Activated CD4-positive, alpha-beta T cell treated with anti-CD3 and anti-CD28 coated beads, Interleukin-10, Interleukin-2, amounts not matched to agents 100 ng/mL and 50 ng/mL, durations not matched to agents 16 hours and 8 hours (primary cell): ENCODE measurements around the gene HTT.

Experiments used
- DNase-seq: peaks from one replicate; pipeline ENCODE4 v3.0.0-alpha.2; 2020

HTT gene

DNA sequence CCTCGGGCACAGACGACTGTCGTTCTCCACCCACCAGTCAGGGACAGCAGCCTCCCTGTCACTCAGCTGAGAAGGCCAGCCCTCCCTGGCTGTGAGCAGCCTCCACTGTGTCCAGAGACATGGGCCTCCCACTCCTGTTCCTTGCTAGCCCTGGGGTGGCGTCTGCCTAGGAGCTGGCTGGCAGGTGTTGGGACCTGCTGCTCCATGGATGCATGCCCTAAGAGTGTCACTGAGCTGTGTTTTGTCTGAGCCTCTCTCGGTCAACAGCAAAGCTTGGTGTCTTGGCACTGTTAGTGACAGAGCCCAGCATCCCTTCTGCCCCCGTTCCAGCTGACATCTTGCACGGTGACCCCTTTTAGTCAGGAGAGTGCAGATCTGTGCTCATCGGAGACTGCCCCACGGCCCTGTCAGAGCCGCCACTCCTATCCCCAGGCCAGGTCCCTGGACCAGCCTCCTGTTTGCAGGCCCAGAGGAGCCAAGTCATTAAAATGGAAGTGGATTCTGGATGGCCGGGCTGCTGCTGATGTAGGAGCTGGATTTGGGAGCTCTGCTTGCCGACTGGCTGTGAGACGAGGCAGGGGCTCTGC is 166.5 kb downstream of the HTT start:
- no peak for DNase-seq

DNA sequence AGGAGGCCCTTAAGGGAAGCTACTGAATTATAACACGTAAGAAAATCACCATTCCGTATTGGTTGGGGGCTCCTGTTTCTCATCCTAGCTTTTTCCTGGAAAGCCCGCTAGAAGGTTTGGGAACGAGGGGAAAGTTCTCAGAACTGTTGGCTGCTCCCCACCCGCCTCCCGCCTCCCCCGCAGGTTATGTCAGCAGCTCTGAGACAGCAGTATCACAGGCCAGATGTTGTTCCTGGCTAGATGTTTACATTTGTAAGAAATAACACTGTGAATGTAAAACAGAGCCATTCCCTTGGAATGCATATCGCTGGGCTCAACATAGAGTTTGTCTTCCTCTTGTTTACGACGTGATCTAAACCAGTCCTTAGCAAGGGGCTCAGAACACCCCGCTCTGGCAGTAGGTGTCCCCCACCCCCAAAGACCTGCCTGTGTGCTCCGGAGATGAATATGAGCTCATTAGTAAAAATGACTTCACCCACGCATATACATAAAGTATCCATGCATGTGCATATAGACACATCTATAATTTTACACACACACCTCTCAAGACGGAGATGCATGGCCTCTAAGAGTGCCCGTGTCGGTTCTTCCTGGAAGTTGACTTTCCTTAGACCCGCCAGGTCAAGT is 167.5 kb downstream of the HTT start:
- DNase-seq, result no peak

DNA sequence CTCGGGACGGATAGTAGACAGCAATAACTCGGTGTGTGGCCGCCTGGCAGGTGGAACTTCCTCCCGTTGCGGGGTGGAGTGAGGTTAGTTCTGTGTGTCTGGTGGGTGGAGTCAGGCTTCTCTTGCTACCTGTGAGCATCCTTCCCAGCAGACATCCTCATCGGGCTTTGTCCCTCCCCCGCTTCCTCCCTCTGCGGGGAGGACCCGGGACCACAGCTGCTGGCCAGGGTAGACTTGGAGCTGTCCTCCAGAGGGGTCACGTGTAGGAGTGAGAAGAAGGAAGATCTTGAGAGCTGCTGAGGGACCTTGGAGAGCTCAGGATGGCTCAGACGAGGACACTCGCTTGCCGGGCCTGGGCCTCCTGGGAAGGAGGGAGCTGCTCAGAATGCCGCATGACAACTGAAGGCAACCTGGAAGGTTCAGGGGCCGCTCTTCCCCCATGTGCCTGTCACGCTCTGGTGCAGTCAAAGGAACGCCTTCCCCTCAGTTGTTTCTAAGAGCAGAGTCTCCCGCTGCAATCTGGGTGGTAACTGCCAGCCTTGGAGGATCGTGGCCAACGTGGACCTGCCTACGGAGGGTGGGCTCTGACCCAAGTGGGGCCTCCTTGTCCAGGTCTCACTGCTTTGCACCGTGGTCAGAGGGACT is 168.8 kb downstream of the HTT start:
- DNase-seq, result no peak

DNA sequence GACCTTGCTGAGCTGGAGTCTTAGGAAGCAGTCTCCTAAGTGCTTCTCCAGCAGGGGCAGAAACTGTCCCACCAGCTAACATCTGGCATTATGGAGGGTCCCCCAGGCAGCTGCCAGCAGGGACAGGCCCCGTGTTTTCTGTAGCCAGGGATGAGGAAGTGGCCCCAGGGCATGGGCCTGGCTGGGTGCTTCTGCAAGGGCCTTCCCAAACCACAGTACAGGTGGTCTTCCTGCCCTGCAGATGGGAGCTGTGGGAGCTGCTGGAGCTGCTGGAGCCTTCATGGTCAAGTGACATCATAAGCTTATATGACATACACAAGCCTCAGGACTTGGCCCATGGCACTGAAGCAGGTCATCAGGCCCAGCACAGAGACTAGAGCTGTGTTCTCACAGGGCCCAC is 169.5 kb downstream of the HTT start:
- DNase-seq, result no peak

DNA sequence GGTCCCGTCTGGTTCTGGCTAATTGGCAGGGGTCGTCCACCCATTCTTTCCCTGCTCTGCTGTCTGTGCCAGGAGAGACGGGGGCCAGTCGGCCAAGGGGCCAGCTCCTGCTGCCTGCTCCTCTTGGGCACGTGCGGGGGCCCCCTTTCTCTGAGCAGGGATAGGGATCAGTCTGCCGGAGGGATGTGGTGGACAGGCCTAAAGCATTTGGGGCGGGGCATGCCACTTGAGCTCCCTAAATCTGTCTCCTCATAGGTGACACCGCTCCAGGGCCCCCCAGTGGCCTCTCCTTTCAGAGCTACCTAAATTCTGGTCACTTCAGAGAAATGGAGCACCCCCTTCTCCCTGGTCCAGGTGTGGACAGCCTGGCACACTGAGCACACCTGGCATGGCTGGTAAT is 170.3 kb downstream of the HTT start:
- no peak for DNase-seq

DNA sequence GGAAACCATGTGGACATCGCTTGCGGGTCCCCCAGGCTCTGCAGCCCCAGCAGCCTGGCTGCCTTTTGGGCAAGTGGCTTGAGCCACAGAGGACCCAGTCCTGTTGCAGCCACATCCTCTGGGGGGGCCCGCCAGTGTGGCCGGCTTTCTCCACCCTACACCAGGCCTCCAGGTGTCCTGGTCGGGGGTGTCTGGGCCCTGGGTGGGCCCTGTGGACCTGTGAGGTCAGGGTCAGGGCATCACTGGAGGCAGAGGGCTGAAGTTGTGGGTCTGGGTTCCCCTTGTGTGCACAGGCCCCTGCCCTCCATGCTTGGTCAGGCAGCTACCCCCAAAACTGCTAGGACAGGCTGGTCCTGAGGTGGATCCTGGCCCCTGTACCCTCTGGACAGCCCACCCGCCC is 171.2 kb downstream of the HTT start:
- DNase-seq, result no peak

DNA sequence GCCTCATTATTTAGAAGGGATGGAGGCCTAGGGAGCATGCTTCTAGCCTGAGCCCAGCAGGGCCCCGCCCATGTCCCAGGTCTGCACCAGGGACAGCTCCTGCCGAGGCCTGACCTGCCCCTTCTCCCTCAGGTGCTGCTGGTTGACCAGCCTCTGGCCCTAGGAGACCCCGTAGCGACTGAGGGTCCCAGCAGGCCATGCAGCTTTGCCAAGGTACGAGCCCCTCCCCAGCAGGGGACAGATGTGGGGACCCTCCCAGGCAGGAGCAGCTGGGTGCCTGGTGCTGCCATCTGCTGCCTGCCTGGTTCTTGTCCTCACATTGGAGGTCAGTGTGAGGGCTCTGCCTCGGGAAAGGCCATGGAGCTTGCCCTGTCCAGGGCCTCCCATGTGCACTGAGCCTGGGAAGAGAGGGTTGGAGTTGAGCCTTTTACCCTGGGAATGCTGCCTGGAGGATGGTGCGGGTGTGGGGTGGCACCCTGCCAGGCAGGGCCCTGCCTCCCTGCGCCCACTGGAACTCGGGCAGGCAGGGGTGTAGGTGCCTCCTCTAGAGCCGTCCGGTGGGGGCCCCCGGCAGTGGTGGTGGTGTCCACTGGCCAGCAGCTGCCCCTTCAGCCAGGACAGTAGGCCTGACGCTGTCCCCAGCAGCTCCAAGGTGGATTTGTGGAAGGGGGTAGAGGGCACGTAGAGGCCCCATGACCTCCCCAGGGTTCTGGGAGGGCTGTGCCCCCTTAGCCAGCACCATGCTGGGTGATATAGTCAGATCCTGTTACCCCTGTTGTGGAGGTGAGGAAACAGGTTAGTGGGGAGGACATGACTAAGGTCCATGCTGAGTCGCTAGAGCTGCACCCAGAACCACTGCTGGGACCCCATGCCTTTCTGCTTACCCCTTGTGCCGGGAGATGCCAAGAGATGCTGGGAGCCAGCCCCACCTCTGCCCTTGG is 172.2 kb downstream of the HTT start:
- no peak for DNase-seq

DNA sequence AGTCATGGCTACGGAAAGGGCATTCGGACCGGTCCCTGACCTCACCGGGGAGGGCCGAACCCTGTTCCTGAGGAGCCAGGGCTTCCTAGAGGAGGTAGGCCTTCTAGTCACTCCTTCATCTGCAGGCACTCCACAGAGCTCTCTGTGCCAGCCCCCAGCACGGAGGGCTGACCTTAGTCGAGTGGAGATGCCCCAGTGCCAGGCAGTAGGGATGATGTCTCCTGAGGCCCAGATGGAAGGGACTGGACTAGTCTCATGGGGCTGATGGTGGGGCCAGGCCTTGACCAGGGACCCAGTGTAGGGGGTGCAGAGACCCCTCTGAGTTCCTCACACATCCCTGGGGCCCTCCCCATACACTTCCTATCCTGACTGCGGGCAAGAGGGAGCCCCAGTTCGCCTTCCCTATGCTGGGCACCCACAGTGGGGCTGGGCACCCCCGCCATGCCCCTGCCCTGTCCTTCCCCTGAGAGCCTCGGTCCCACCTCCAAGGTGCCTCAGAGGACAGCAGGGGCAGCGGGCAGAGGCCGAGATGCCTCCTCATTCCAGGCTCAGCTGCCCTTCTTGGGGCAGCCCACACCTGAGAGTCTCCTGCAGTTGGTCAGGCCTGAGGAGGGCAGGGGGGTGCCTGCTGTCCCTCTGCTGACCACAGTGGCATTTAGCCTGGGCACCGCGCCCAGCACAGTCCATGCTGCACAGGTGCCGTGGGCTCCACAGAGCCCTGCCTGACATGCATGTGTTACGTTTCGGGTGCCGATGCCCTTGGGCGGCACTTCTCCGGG is 173.1 kb downstream of the HTT start:
- DNase-seq, result no peak

DNA sequence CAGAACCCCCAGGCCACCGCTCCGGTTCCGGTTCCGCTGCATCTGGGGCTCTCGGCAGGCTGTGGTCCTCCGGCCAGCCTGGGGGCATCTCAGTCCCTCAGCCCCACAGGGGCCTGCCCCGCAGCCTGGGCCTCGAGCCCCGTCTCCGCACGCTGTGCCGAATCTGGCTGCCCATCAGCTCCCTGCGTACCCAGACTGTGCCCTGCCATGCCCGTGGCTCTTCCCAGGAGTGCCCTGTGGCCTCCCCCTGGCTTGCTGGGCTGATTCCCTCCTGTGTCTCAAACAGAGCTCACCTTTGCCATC is 173.6 kb downstream of the HTT start:
- DNase-seq, result no peak

DNA sequence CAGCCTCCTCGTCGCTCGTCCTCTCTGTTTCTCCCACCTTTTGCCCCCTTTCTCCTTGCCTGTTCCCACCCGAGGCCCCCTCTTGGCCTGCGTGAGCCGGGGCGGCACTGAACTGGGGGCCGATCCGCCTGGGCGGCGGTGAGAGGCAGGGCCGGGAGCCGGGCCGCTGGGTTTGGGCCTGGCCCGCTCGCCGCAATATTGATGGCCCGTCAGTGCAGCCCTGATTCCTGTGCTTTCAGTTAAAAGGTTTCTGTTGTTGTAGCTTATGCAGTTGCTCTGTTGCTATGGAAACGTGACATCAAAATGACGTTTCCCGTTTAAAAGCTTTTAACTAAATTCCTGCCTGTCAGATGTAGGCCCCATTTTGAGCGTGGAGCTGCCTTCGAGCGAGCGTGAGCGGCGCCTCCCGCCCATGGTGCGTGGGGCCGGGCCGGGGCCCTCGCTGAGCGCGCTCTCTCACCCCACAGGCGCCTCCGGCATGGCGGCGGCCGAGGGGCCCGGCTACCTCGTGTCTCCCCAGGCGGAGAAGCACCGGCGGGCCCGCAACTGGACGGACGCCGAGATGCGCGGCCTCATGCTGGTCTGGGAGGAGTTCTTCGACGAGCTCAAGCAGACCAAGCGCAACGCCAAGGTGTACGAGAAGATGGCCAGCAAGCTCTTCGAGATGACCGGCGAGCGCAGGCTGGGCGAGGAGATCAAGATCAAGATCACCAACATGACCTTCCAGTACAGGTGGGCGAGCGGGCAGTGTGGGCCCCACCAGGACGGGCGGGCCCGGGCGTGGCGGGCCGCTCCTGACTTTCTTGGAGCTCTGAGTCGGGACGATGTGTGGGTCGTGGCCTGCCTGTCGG is 174.6 kb downstream of the HTT start, which contains the start of gene MSANTD1:
Gene MSANTD1 (plus strand): TSS at position 349 of the 851 bp plus-strand sequence. CDS start 64 bp downstream, at position 413.
- DNase-seq, result no peak

DNA sequence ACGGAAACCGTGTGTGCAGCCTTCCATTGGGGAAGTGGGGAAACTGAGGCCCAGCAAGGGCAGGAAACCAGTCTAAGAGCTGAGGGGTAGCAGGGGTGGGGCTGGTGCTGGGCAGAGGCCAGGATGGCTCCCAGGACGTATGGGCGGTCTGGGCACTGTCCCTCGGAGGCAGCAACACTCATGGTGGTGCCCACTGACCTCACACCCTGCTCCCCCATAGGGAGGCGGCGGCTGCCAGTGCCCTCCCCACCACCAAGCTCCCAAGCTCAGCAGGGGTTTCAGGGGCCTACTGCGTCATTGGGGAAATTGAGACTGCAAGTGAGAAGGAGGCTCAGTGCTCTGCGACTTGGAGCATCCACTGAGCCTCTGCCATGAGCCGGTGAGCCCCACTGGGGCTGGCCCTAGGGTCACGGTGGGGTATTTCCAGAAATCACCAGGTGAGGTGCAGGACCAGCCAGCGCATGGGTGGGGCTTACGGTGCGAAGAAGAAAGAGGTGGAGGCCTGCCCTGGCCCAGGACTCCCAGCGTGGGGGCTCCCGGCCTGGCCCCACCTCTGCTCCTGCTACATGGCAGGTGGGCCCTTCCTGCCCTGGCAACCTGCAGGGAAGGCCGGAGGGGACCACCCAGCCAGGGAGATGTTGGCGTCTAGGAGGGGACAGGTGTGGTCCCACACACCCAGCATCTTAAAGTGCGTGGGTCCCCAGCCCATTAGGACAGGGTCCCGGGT is 175.4 kb downstream of the HTT start:
- DNase-seq, result no peak

DNA sequence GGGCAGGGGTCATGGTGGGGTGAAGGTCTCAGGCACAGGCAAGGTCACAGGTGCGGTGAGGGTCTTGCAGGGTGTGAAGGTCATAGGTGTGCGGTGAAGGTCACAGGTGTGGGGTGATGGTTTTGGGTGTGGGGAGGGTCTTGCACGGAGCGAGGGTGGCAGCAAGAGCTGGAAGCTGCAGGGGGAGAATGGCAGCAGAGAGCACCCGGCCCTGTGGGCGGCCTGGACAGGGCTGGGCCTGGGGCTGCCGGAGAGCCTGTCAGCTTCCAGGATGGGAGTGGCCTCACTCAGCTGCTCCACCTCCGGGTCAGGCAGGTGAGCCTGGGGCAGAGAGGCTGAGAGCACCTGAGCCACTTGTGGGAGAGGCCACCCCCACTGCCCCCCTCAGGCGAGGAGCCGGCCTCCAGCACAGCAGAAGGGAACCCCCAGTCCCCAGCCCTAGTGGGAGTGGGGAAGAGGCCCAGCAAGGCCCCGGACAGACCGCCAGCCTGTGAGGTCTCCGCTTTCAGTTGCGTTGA is 176.0 kb downstream of the HTT start:
- DNase-seq, result no peak

DNA sequence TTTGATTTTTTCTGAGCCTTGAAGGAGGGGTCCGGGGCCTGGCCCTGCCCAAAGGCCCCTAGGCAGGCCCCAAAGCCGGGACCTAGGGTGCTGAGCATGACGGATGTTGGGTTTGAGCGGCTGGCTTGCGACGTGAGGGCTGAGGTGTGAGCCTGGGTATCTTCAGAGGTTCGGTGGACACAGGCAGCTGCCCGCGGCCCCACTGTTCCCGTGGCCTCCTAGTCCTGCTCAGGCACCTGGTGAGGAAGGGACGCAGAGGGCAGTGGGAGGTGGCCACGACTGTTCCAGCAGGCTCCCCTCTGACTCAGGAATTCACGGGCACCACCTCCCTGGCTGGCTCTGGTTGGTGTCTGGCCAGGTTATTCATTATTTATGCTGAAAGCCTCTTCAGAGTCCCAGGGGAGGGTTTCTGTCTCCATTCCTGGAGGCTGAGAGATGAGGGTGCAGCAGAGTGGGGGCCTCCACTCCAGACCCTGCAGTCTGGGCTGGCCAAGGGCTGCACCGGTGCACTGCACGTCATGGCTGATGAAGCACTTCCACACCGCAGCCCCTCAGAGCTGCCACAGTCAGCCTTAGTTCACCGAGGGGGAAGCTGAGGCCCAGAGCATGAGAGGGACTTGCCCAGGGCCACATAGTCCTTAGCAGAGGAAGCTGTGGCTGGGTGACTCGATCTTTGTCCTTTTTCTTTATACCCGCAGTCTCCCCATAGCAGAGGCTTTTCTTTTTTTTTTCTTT is 176.6 kb downstream of the HTT start:
- DNase-seq, result no peak

DNA sequence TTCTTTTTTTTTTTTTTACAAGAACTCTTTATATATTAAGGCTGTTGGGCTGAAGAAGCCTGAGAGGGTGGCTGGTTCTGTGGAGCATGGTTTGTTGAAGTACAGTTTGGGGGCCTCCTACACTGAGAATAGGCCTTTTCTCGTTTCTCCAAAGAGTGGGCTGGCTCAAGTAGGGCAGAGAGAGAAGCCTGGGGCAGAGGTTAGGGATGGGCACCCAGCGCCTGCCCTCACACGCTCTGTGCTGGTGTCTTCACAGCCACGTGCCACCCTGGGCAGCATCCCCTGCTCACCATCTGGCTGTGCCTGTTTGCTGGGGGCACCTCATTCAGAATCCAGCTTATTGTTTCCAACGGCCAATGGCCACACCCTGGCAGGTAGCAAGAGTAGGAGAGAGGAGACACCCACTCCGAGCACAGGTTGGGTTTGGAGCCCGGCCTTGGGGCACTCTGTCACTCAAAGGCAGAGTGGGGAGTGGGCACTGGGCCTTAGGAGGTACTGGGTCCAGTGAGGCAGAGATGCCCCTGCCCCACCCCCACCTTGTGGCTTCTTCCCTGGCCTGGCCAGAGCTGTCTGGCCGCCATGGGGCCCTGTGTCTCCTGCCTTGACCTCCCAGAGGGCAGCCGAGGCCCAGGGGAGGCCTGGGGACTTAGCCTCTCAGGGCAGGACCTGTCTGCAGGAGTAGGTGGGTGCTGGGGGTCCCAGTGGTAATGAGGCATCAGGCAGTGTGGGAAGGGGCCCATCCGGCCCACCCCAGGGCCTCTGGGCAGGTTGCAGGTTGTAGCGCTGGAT is 177.4 kb downstream of the HTT start:
- no peak for DNase-seq

DNA sequence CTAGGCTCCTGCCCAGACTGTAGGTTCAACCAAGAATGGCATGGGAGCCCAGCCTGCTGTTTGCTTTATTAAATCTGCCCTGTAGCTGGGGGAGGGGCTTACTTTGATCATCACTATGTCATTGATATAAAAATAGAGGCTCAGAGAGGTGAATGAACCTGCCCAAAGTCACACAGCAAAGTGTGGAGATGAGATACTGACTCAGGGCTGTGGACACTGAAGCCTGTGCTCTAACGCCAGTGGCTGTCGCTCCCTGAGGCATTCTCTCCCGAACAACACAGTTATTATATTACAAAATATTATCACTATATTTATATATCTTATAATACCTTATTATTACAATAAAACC is 178.0 kb downstream of the HTT start:
- no peak for DNase-seq

DNA sequence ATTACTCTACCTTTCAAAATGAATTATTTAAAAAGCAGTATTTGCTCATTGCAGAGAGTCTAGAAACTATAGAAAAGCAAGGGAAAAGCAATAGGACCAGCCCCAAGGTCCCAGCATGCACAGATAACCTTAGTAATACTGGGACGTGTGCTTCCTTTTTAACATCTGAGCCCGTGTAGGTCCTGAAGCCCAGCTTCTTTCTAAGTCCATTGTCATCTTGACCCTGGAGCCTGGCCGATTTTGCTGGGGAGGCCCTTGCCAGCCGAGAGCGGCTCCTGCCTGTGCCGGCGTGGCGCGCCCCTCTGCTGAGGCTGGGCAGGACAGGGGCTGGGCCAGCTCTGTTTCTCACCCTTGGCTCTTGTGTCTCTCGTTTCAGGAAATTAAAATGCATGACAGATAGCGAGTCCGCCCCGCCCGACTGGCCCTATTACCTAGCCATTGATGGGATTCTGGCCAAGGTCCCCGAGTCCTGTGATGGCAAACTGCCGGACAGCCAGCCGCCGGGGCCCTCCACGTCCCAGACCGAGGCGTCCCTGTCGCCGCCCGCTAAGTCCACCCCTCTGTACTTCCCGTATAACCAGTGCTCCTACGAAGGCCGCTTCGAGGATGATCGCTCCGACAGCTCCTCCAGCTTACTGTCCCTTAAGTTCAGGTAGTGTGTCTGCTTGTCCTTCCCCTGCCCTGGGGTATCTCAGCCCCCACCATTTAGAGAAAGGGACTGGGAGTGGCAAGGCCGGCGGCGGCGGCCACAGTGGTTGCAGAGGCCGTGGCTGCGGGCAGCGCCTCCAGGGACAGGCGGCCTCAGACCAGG is 178.6 kb downstream of the HTT start:
- DNase-seq, result no peak

DNA sequence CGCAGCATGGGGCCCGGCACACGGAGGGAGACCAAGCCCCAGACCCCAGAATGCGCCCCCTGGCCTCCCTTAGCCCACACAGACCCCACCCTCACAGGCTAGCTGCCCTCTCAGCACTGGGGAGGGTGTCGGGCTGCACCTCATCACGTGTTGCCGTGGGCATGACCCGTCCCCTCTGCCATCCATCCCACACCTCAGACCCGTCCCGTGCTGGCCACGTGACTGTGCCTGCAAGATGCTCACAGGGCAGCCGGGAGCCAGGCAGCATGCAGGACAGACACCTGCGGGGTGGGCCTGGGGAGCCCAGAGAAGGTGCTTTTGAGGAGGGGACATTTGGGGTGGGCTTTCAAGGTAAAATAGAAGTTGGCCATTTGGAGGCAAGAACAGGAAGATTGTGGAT is 179.3 kb downstream of the HTT start:
- no peak for DNase-seq

DNA sequence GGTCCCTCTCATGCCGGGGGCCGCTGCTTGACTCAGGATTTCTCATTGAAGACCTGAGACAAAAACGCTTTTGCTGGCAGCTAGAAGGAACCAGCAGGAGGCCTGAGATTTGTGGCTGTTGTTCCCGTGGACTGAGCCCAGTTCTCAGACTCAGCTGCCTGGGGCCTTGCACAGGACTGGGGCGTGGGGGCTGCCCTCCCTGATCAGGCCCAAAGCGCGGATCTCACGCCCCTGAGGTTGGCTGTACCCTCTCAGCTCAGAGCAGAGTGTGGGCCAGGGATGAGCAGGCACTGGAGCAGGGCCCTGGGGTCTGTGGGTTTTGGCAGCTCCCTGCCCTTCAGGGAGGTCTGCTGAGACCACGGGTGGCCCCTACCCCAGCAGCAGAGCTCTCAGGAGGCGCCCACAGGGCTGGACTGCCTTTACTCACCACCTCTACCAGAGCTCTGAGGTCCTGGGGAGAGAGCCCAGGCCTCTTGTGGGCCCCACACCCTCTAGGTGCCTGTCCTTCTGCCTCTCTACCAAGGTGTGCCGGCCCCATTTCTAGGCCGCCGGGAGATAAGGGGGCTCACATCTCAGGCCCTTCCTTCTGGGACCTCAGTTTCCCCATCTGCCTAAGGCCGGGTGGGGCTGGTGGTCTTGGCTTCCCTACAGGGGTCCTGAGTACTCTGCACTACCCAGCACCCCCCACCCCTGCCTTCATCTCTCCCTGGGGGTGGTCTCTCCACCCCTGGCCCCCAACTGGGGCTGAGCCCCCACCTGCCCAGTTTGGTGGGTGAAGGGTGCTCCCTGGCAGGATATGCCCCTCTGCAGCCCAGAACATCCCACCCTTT is 180.0 kb downstream of the HTT start:
- no peak for DNase-seq
